Prostate gland (tissue), 2 donors: ENCODE measurements around the gene ITGBL1. TPM values are rescaled to one million over a fixed set of nuclear protein-coding genes. Genes with fewer than 3 reads are reported as not detected.

Experiments
- DNase-seq: peaks from one replicate; pipeline ENCODE4 v3.0.0-alpha.2; 2019; ENCODE audit warnings: low spot score
- H3K27ac ChIP-seq, 2 donors: fragments of 200-600 bp; sonication (generic); 2 replicates each; pipeline ENCODE4 v1.5.1; 2017 to 2019
- H3K27me3 ChIP-seq: fragments of 200-600 bp; sonication (generic); replicated peaks from 2 replicates; pipeline ENCODE4 v1.5.1; 2019; ENCODE audit not compliant: insufficient read depth
- H3K36me3 ChIP-seq, 2 donors: fragments of 200-600 bp; sonication (generic); 1 replicate in 1 of 2; 2 replicates in 1 of 2; pipeline versions ENCODE4 v1.5.1 to v1.8.1; 2017 to 2019
- H3K4me1 ChIP-seq: fragments of 200-600 bp; sonication (generic); replicated peaks from 2 replicates; pipeline ENCODE4 v1.5.1; 2019
- H3K4me3 ChIP-seq, 2 donors: fragments of 200-600 bp; sonication (generic); 2 replicates each; pipeline ENCODE4 v1.5.1; 2017 to 2019
- H3K9me3 ChIP-seq: fragments of 200-600 bp; sonication (generic); 2 replicates; pipeline ENCODE4 v1.5.1; 2017
- CTCF ChIP-seq, 4 experiments: fragments of 200-600 bp in 2 of 4; fragments of 450-650 bp in 2 of 4; sonication (generic) in 2 of 4; IDR thresholded peaks; 1 replicate in 3 of 4; 2 replicates in 1 of 4; pipeline ENCODE4 v1.5.1; 2016 to 2019; ENCODE audit warnings: antibody characterized with exemption in 4 of 4, mild to moderate bottlenecking in 2 of 4, moderate library complexity in 2 of 4
- POLR2A ChIP-seq: fragments of 450-650 bp; IDR thresholded peaks from one replicate; pipeline ENCODE4 v1.6.1; 2016; ENCODE audit warnings: antibody characterized with exemption, mild to moderate bottlenecking
- POLR2AphosphoS5 ChIP-seq: sonication (generic); formaldehyde crosslinking; IDR thresholded peaks from one replicate; pipeline ENCODE4 v1.6.1; 2017; ENCODE audit warnings: antibody characterized with exemption
- WGBS: methylation state at CpG from one replicate; pipeline ENCODE4 v1.1.5; 2018; 5-methylcytosine and 5-hydroxymethylcytosine counted together
- intact Hi-C: fragments of 100-400 bp; cut with DNase I; formaldehyde crosslinking; loops from one replicate; pipeline ENCODE4 v1.14.2; 2022
- total RNA-seq, 2 donors: library from RNA; depleted of rRNA; stranded (reverse); fragments of >200 nt; gene quantifications; one replicate each; pipeline ENCODE4 v1.1.0, GENCODE V29; 2016

ITGBL1 gene
- total RNA-seq, 2 donors from 2014 or later, result 0.09 to 9.0 TPM

GRCh38 chr13:101429733-101430132 is 22.7 kb upstream of the ITGBL1 start:
- Histone ChIP-seq H3K36me3 (no peaks in the 10 kb centered on the region), H3K27me3 (no peaks in the 10 kb centered on the region), H3K4me3 (no peak overlapping the region), H3K27ac (no peak overlapping the region), H3K9me3 (no peaks in the 10 kb centered on the region), H3K4me1 (no peaks in the 10 kb centered on the region)
- no peak for TF ChIP-seq CTCF (IDR thresholded peaks at IDR 0.05)
- TF ChIP-seq POLR2AphosphoS5, result no peak
- TF ChIP-seq POLR2A, result no peak
- no peak for DNase-seq
- 96% methylated on average over 3 of the region's 3 CpGs for WGBS
- intact Hi-C loops, result no loop called here

- TF ChIP-seq POLR2A (no peak), POLR2AphosphoS5 (no peak)
- DNase-seq, result no peak
- no peak overlapping the region for H3K4me3 ChIP-seq
- intact Hi-C loops, result no loop called here
- H3K36me3 ChIP-seq, result no peaks in the 10 kb centered on the region
- no peaks in the 10 kb centered on the region for H3K4me1 ChIP-seq
- H3K9me3 ChIP-seq, result no peaks in the 10 kb centered on the region
- no peaks in the 10 kb centered on the region for H3K27me3 ChIP-seq
- no peak overlapping the region for H3K27ac ChIP-seq
These were observed 18.6 kb upstream of the ITGBL1 start for GRCh38 chr13:101433895-101434294.

GRCh38 chr13:101434486-101434885 is 18.0 kb upstream of the ITGBL1 start:
- H3K27ac ChIP-seq, result no peak overlapping the region
- no peaks in the 10 kb centered on the region for H3K36me3 ChIP-seq
- no peak overlapping the region for H3K4me3 ChIP-seq
- TF ChIP-seq POLR2A (no peak), POLR2AphosphoS5 (no peak), CTCF (IDR thresholded peaks at IDR 0.05) (no peak)
- WGBS, result 90% methylated on average over 3 of the region's 3 CpGs
- DNase-seq, result no peak
- H3K4me1 ChIP-seq, result no peaks in the 10 kb centered on the region
- H3K9me3 ChIP-seq, result no peaks in the 10 kb centered on the region
- no peaks in the 10 kb centered on the region for H3K27me3 ChIP-seq
- intact Hi-C loops, result no loop called here

GRCh38 chr13:101447852-101448251 is 4.6 kb upstream of the ITGBL1 start:
- TF ChIP-seq POLR2AphosphoS5 (no peak), POLR2A (no peak), CTCF (IDR thresholded peaks at IDR 0.05) (no peak)

GRCh38 chr13:101449790-101450748 is 2.4 kb upstream of the ITGBL1 start:
- Histone ChIP-seq H3K4me1 (no peaks in the 10 kb centered on the region), H3K36me3 (no peaks in the 10 kb centered on the region), H3K9me3 (no peaks in the 10 kb centered on the region), H3K4me3 (no peak overlapping the region), H3K27me3 (no peaks in the 10 kb centered on the region), H3K27ac (no peak overlapping the region)
- TF ChIP-seq POLR2A (no peak), POLR2AphosphoS5 (no peak), CTCF (IDR thresholded peaks at IDR 0.05) (no peak)
- DNase-seq, result no peak
- intact Hi-C loops, result no loop called here
- 50% methylated on average over 5 of the region's 5 CpGs for WGBS

More at GRCh38 chr13:101447852-101448251, 4.6 kb upstream of the ITGBL1 start:
- WGBS, result 55% methylated on average over 4 of the region's 4 CpGs
- Histone ChIP-seq H3K36me3 (no peaks in the 10 kb centered on the region), H3K27ac (no peak overlapping the region), H3K27me3 (no peaks in the 10 kb centered on the region), H3K4me1 (no peaks in the 10 kb centered on the region), H3K9me3 (no peaks in the 10 kb centered on the region), H3K4me3 (no peak overlapping the region)
- no peak for DNase-seq
- intact Hi-C loops, result no loop called here
